OCI-LY1 (cell line): ENCODE measurements around the gene SAP130.
A peak's percentile ranks its signal among the peaks of the same experiment; 100 is the strongest.

Source experiments
- H2AFZ ChIP-seq: fragments of 200-600 bp; sonication (generic), shearing (Covaris generic); 2 replicates; pipeline ENCODE4 v1.6.0; 2014; ENCODE audit warnings: antibody characterized with exemption, mild to moderate bottlenecking, low read length
- H3F3A ChIP-seq: fragments of 200-600 bp; sonication (generic), shearing (Covaris generic); 2 replicates; pipeline ENCODE4 v1.6.0; 2014; ENCODE audit warnings: mild to moderate bottlenecking, antibody characterized with exemption, low read length, moderate library complexity; ENCODE audit not compliant: insufficient read depth
- H3K27ac ChIP-seq: fragments of 200-600 bp; sonication (generic); 2 replicates; pipeline ENCODE4 v1.5.1; 2014; ENCODE audit warnings: low read length, mixed run types, mild to moderate bottlenecking, low read depth; ENCODE audit not compliant: poor library complexity, severe bottlenecking
- H3K27me3 ChIP-seq: fragments of 200-600 bp; sonication (generic); 2 replicates; pipeline ENCODE4 v1.6.0; 2014; ENCODE audit warnings: antibody characterized with exemption, mild to moderate bottlenecking, low read length, moderate library complexity; ENCODE audit not compliant: insufficient read depth
- H3K36me3 ChIP-seq: fragments of 200-600 bp; sonication (generic); 2 replicates; pipeline ENCODE4 v1.6.1; 2014; ENCODE audit warnings: mild to moderate bottlenecking, antibody characterized with exemption, low read length, moderate library complexity, mixed read lengths; ENCODE audit not compliant: insufficient read depth
- H3K4me1 ChIP-seq: fragments of 200-600 bp; sonication (generic); 2 replicates; pipeline ENCODE4 v1.5.1; 2014; ENCODE audit warnings: mild to moderate bottlenecking, low read length, moderate library complexity; ENCODE audit not compliant: insufficient read depth, severe bottlenecking
- H3K4me2 ChIP-seq: fragments of 200-600 bp; sonication (generic), shearing (Covaris generic); 2 replicates; pipeline ENCODE4 v1.6.1; 2014; ENCODE audit warnings: low read length
- H3K4me3 ChIP-seq: fragments of 200-600 bp; sonication (generic); 2 replicates; pipeline ENCODE4 v1.5.1; 2014; ENCODE audit warnings: low read length, low read depth, mild to moderate bottlenecking, mixed read lengths; ENCODE audit not compliant: poor library complexity, severe bottlenecking
- H3K79me2 ChIP-seq: fragments of 200-600 bp; shearing (Covaris generic); 2 replicates; pipeline ENCODE4 v1.6.1; 2016; ENCODE audit warnings: mixed run types, low read length, mixed read lengths; ENCODE audit not compliant: insufficient read depth
- H3K9ac ChIP-seq: fragments of 200-600 bp; sonication (generic), shearing (Covaris generic); 2 replicates; pipeline ENCODE4 v1.6.1; 2014; ENCODE audit warnings: mild to moderate bottlenecking, low read length, mixed read lengths
- H3K9me2 ChIP-seq: fragments of 200-600 bp; sonication (generic), shearing (Covaris generic); 2 replicates; pipeline ENCODE4 v1.6.1; 2014; ENCODE audit warnings: low read depth, mild to moderate bottlenecking, low read length, mixed read lengths
- H3K9me3 ChIP-seq: fragments of 200-600 bp; shearing (Covaris generic); 2 replicates; pipeline ENCODE4 v1.6.1; 2014; ENCODE audit warnings: low read length, mixed read lengths
- H4K20me1 ChIP-seq: fragments of 200-600 bp; sonication (generic), shearing (Covaris generic); 2 replicates; pipeline ENCODE4 v1.6.0; 2016; ENCODE audit warnings: mild to moderate bottlenecking, low read length; ENCODE audit not compliant: insufficient read depth
- EZH2 ChIP-seq: fragments of 200-600 bp; sonication (generic), shearing (Covaris generic); IDR thresholded peaks from 2 replicates; pipeline ENCODE4 v1.8.0; 2017; ENCODE audit warnings: borderline replicate concordance, mixed run types, mild to moderate bottlenecking, antibody characterized with exemption, low read length, moderate library complexity, mixed read lengths
- TF ChIP-seq, protein P1 (sequence below): fragments of 200-600 bp; sonication (generic), shearing (Covaris generic); IDR thresholded peaks from 2 replicates; pipeline ENCODE4 v1.5.1; 2017; ENCODE audit warnings: mild to moderate bottlenecking, antibody characterized with exemption, low read length, moderate library complexity, mixed read lengths

Gene SAP130

DNA sequence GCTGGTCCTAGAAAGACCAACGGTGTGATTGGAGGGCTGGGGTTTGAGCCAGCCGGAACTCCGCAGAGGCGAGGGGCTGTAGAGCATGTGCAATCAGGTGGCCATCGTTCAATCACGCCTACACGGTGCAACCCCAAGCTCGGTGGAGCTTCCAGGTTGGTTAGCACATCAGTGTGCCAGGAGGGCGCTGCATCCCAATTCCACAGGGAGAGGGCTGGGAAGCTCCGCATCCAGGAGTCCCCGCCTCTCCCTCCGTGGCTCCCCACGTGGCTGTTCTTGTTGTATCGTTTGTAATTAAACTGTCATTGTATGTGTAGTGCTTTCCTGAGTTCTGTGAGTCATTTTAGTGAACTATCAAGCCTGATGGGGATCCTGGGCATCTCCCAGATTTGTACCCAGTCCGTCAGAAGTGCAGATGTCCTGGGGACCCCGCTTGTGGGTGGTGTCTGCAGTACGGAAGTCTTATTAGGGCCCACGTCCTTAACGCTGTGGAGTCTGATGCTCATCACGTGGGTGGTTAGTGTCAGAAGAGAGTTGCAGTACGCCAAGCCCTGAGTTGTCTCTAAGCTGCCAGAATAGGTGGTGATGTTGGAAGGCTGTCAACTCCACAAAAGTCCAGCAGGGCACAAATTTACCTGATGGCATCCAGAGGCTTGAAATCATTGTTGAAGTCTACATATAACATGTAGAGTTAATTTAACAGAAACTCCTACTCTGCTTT lies 121.5 kb downstream of the SAP130 start:
- Histone ChIP-seq H3K79me2 (no peaks in the 10 kb centered on the region), H3K27me3 (peaks cover 4% of the 10 kb centered on the region; the same call in 1 of the 2 replicates), H3K9ac (peak overlapping the region; percentile 20; the same call in 1 of the 2 replicates), H3K9me2 (no peaks in the 10 kb centered on the region), H2AFZ (peak overlapping the region; percentile 20; the same call in 1 of the 2 replicates), H3K4me3 (peak overlapping the region; percentile 43), H3F3A (no peaks in the 10 kb centered on the region), H3K4me1 (peaks cover 16% of the 10 kb centered on the region), H3K9me3 (0 out of 2 replicates have a peak, but pooled peaks cover 3% of the 10 kb centered on the region), H3K27ac (no peak overlapping the region), H4K20me1 (no peaks in the 10 kb centered on the region), H3K36me3 (no peaks in the 10 kb centered on the region), H3K4me2 (peak overlapping the region; percentile 58)
- TF ChIP-seq EZH2: no peak
- TF ChIP-seq, protein P1, sequence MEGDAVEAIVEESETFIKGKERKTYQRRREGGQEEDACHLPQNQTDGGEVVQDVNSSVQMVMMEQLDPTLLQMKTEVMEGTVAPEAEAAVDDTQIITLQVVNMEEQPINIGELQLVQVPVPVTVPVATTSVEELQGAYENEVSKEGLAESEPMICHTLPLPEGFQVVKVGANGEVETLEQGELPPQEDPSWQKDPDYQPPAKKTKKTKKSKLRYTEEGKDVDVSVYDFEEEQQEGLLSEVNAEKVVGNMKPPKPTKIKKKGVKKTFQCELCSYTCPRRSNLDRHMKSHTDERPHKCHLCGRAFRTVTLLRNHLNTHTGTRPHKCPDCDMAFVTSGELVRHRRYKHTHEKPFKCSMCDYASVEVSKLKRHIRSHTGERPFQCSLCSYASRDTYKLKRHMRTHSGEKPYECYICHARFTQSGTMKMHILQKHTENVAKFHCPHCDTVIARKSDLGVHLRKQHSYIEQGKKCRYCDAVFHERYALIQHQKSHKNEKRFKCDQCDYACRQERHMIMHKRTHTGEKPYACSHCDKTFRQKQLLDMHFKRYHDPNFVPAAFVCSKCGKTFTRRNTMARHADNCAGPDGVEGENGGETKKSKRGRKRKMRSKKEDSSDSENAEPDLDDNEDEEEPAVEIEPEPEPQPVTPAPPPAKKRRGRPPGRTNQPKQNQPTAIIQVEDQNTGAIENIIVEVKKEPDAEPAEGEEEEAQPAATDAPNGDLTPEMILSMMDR: no peak

DNA sequence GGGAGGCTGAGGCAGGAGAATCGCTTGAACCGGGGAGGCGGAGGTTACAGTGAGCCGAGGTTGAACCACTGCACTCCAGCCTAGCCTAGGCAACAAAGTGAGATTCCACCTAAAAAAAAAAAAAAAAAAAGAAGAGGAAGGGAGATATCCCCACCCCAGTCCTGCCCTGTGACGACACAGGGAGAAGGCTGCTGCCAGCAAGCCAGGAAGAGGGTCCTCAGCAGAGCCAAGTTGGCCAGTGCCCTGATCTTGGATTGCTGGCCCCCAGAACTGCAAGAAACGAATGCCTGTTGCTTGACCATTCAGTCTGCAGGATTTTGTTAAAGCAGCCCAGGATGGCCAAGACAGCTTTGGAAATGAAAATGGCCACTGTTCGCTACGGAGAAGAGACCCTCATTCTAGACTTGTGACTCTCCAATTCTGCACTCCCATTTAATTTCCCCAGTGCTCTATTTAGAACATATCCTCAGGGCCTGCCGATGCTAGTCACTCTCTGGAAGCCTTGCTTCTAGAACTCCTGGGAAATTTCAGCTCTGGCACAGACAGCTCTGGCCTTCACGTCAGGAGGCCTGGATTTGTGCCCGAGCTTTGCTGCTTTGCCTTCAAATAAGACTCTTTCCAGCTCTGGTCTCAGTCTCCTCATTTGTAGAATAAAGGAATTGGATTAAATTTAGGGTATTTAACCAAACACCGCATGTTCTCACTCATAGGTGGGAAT lies 126.4 kb downstream of the SAP130 start:
- H3K27me3 ChIP-seq: 0 out of 2 replicates have a peak, but pooled peaks cover 4% of the 10 kb centered on the region
- no peaks in the 10 kb centered on the region for H3F3A ChIP-seq
- no peak overlapping the region for H3K4me2 ChIP-seq
- TF ChIP-seq EZH2: no peak
- TF ChIP-seq, protein P1: no peak
- H3K27ac ChIP-seq: no peak overlapping the region
- H2AFZ ChIP-seq: no peak overlapping the region
- no peaks in the 10 kb centered on the region for H3K79me2 ChIP-seq
- H3K9me3 ChIP-seq: no peaks in the 10 kb centered on the region
- H3K36me3 ChIP-seq: no peaks in the 10 kb centered on the region
- no peaks in the 10 kb centered on the region for H4K20me1 ChIP-seq
- no peaks in the 10 kb centered on the region for H3K9me2 ChIP-seq
- no peak overlapping the region for H3K4me3 ChIP-seq
- no peak overlapping the region for H3K9ac ChIP-seq
- H3K4me1 ChIP-seq: peaks cover 24% of the 10 kb centered on the region

DNA sequence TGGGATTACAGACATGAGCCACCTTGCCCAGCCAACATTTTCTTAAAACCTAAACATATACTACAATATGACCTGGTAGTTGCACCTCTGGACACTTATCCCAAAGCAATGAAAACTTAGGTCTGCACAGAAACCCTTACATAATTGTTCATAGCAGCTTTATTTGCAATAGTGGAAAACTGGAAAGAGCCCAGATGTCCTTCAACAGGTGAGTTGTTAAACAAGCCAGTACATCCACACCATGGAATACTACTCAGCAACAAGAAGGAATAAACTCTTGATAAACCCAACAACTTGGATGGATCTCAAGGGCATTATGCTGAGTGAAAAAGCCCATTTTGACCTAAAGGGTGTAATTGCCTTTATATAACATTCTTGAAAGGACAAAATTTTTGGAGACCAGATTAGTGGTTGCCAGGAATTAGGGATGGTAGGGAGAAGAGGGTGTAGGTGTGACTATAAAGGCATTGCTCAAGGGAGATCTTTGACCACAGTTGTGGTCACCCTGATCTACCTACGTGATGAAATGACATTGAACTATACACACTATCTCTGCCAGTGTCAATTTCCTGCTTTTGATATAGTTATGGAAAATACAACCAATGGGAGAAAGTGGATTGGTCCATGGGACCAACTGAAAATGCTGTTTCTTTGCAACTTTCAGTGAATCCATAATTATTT lies 130.2 kb downstream of the SAP130 start:
- Histone ChIP-seq H3K9ac (no peak overlapping the region), H3K9me3 (no peaks in the 10 kb centered on the region), H3F3A (no peaks in the 10 kb centered on the region), H3K9me2 (no peaks in the 10 kb centered on the region), H3K4me3 (no peak overlapping the region), H3K27me3 (no peaks in the 10 kb centered on the region), H2AFZ (no peak overlapping the region), H3K27ac (no peak overlapping the region), H4K20me1 (no peaks in the 10 kb centered on the region), H3K79me2 (no peaks in the 10 kb centered on the region), H3K4me1 (peaks cover 8% of the 10 kb centered on the region), H3K36me3 (no peaks in the 10 kb centered on the region), H3K4me2 (no peak overlapping the region)
- TF ChIP-seq EZH2: no peak
- TF ChIP-seq, protein P1: no peak
